ENCODE measurements around the gene LRRC18.

- TF ChIP-seq REST (IDR thresholded peaks at IDR 0.05; ENCODE audit: insufficient replicate concordance, low read depth) (no peak), GABPA (IDR thresholded peaks at IDR 0.05; ENCODE audit: low read depth) (no peak)
These were observed 24.4 kb upstream of the LRRC18 start for GRCh38 chr10:48964038-48964437.

All from HL-60 (cell line).